Mesodermal cell (in vitro differentiated cells): Measurements from ENCODE around the gene LIX1L. TPM values are rescaled to one million over a fixed set of nuclear protein-coding genes. Genes with fewer than 3 reads are reported as not detected.

Experiments used
- H3K27ac ChIP-seq: 2 replicates; pipeline ENCODE4 v1.7.0; 2013; ENCODE audit warnings: mild to moderate bottlenecking, low read depth, low read length, moderate library complexity; ENCODE audit not compliant: severe bottlenecking
- H3K36me3 ChIP-seq: 2 replicates; pipeline ENCODE4 v1.7.1; 2013; ENCODE audit warnings: mild to moderate bottlenecking, low read length, moderate library complexity; ENCODE audit not compliant: control insufficient read depth, insufficient read depth
- H3K4me1 ChIP-seq: one replicate; pipeline ENCODE4 v1.7.1; 2013; ENCODE audit warnings: mild to moderate bottlenecking, low read length; ENCODE audit not compliant: insufficient read depth, control insufficient read depth, poor library complexity, severe bottlenecking
- H3K4me3 ChIP-seq: 2 replicates; pipeline ENCODE4 v1.7.0; 2013; ENCODE audit warnings: low read length, control low read depth, mild to moderate bottlenecking; ENCODE audit not compliant: insufficient read depth, poor library complexity, severe bottlenecking; ENCODE audit errors: extremely low read depth
- H3K9me3 ChIP-seq: 2 replicates; pipeline ENCODE4 v1.7.1; 2013; ENCODE audit warnings: mild to moderate bottlenecking, low read length, moderate library complexity; ENCODE audit not compliant: control insufficient read depth
- WGBS, 2 experiments: methylation state at CpG; one replicate each; pipeline ENCODE4 v1.1.5; 2013; ENCODE audit warnings: missing lambda C conversion rate in 2 of 2; ENCODE audit not compliant: insufficient coverage in 2 of 2; 5-methylcytosine and 5-hydroxymethylcytosine counted together
- polyA plus RNA-seq, 2 experiments: library from polyadenylated mRNA; stranded (reverse); fragments of 50-300 nt; gene quantifications; one replicate each; pipeline ENCODE4 v1.2.3, GENCODE V29; 2013

The LIX1L gene
- 35.9 TPM for polyA plus RNA-seq (2013, experiment 1 of 2)
- 30.4 TPM for polyA plus RNA-seq (2013, experiment 2 of 2)

DNA sequence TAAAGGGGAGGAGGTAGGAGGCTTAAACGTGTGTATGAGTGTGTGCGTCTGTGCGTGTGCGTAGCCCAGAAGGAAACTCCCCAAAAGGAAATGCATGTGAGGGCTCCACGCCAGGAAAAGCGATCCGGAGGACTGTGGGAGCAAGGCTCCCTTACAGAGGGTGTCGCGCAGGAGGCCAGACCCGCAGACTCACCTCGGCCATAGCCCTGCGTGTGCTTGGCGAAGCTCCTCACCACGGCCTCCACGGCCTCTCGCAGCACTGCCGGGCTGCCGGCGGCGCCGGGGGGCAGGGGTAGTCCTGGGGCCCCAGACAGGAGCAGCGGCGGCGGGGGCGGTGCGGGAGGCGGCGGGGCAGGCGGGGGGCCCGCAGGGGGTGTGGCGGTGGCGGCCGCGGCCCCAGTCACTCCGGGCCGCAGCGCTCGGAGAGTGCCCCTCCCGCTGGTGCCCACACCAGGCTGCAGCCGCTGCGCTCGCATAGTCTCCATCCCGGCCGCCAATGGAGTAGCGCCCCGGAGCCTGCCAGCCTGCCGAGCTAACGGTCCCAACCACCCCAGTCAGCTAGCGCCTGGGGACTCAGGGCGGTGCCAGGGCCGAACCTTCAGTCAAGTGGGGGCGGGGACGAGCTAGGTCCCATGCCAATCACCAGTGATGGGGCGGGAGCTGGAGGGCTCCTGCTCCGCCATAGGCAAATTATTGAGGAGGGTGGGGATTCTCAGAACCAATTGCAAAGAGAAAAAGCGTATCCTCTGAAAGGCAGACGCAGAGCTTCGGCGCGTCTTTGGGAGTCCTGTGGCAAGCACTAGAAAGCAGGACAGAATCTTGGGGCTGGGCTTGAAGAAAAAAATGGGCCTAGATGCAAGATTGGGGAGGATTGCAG, at the start of gene LIX1L:
Gene LIX1L, minus strand, starts transcription at position 575 of the 877 bp plus-strand sequence. Its CDS starts 90 bp downstream, at position 485.
- H3K9me3 ChIP-seq = no peaks in the 10 kb centered on the region
- peak within 1 kb of the TSS; percentile 48 for H3K27ac ChIP-seq
- 0 to 1% methylated on average over 40 to 46 of the region's 60 CpGs for WGBS, 2 experiments
- H3K36me3 ChIP-seq = peaks cover 18% of the 10 kb centered on the region
- H3K4me3 ChIP-seq = peak within 1 kb of the TSS; percentile 69
- H3K4me1 ChIP-seq = peaks cover 24% of the 10 kb centered on the region

DNA sequence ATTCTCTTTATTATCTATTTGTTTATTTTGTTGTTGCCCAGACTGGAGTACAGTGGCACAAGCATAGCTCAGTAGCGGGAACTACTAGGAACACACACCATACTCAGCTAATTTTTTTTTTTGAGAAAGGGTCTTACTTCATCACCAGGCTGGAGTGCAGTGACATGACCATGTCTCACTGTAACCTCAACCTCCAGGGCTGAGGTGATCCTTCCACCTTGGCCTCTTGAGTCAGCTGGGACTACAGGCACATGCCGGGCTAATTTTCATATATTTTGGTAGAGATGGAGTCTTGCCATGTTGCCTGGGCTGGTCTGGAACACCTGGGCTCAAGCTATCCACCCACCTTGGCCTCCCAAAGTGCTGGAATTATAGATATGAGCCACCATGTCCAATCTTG, 43.9 kb upstream of the LIX1L start:
- H3K36me3 ChIP-seq = no peaks in the 10 kb centered on the region
- 100% methylated on average over 1 of the region's 2 CpGs; no CpG with 5 or more reads in 1 of the 2 experiments for WGBS, 2 experiments
- no peak overlapping the region for H3K4me3 ChIP-seq
- peaks cover 12% of the 10 kb centered on the region for H3K4me1 ChIP-seq
- H3K9me3 ChIP-seq = no peaks in the 10 kb centered on the region
- H3K27ac ChIP-seq = no peak overlapping the region

DNA sequence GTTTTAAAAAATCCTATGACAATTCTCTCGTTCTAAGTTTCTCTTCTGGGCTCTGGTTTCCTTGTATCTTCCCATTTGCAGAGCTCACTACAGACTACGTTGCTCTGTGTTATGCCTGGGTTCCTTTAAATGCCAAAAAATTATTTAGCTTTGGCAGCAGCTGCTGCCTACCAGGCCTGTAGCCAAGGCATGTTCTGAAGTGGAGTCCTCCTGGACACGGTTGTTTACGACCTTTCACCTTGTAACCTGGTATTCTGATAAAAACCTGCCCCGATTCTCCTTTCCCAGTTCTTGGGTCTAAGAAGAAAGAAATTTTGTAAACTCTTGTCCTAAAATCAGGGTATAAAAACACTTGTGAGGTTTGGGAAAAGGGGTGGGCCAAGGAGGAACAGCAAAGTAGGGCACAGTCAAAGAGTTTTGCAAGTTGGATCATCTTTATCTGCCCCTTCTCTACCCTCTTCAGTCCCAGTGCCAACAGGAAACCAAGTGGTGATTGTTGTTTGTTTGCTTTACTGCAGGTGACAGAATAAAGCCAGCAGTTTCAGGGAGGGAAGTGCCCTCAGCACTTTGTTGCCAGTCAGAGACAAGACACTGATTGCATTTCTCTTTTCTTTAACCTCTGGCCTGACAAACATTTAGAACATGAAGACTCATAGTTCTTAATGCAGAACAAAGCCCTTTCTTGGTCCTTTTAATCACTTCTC, 41.7 kb upstream of the LIX1L start:
- Histone ChIP-seq H3K27ac (no peak overlapping the region), H3K9me3 (no peaks in the 10 kb centered on the region), H3K4me1 (peaks cover 16% of the 10 kb centered on the region), H3K36me3 (peaks cover 12% of the 10 kb centered on the region), H3K4me3 (no peak overlapping the region)
- WGBS, 2 experiments = 88 to 91% methylated on average over 4 of the region's 5 CpGs

DNA sequence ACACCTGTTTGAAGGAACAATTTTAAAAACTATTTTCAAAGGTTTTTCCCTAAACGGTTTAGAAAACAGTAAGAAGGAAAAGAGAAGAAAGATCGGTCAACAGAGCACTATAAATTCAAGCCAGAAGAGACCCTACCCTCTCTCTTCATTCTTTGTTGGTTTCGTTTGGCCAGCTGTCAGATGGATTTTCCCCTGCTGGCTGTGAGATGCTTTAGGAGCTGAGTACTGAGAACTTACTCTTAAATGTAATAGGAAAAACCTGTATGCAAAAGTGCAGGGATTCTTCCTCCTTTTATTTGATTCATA, 39.9 kb upstream of the LIX1L start:
- Histone ChIP-seq H3K4me3 (no peak overlapping the region), H3K27ac (peak overlapping the region; percentile 45), H3K9me3 (no peaks in the 10 kb centered on the region), H3K36me3 (peaks cover 30% of the 10 kb centered on the region), H3K4me1 (peaks cover 25% of the 10 kb centered on the region)
- no CpG with 5 or more reads among the region's 3 CpGs for WGBS, 2 experiments

DNA sequence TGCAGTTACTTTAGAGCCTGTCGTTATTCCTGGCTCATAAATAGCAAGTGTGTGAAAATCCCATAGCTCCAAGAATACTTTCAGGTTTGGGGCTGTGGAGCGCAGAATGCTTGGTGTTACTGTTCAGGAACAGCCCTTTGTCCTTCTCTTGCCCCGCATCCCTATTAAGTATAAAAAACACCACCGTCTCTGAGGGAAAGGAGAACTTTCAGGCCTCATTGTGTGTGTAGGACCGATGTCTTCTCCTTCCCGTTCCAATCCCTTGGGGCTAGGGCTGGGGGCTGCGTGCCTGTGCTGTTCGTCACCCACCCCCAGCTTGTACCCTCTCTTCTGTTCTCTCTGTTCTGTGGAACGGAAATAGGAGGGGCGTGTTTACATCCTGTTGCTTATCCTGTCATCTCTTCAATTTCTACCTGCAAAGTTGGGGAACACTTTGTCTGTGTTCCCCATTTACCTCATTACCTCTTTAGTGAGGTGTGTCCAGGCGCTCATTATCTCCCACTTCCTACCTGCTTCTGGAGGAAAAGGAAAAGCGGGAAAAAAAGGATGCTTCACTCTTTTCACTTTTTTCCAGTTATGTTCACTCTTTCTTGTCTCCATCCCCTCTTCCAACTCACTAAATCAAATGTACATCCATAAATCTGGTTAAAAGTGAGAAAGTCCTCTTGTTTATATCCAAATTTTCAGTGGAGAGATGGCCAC, 39.4 kb upstream of the LIX1L start:
- peak overlapping the region; percentile 84 for H3K27ac ChIP-seq
- peak overlapping the region; percentile 77 for H3K4me3 ChIP-seq
- 42 to 49% methylated on average over 7 to 8 of the region's 12 CpGs for WGBS, 2 experiments
- H3K9me3 ChIP-seq = no peaks in the 10 kb centered on the region
- H3K4me1 ChIP-seq = peaks cover 29% of the 10 kb centered on the region
- H3K36me3 ChIP-seq = peaks cover 35% of the 10 kb centered on the region

DNA sequence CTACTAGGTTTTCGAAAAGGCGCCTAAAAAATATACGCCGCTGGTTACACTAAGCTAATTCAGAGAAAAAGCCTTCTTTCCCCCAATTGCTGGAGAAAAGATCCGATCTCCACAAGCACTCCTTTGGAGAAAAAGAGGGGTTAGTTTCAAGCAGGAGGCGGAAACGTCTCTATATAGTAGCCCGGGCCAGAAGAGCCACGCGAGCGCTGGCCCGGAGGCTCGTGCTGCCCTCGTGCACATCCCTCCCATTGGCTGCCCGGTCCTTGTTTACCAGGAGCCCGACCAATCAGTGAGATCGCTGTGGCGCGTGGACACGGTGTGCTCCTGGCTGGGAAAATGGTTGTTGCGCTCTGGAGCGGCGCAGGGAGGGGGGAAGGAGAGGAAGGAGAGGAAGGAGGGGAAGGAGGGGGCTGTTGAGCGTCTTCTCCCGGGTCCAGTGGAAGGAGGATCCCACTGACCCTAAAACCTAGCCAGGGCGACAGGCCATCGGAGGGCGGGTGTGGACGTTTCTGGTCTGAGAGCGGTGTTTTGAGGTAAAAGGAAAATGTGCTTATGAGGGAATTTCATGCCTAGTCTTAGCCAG, 38.7 kb upstream of the LIX1L start, which contains the start of gene TXNIP:
Gene TXNIP, minus strand, starts transcription at position 147 of the 583 bp plus-strand sequence. CDS start 313 bp downstream, outside the sequence.
- Histone ChIP-seq H3K4me3 (peak within 1 kb of the TSS; percentile 77), H3K27ac (peak within 1 kb of the TSS; percentile 84), H3K9me3 (no peaks in the 10 kb centered on the region), H3K36me3 (peaks cover 35% of the 10 kb centered on the region), H3K4me1 (peaks cover 29% of the 10 kb centered on the region)
- 1 to 9% methylated on average over 12 to 28 of the region's 30 CpGs for WGBS, 2 experiments

DNA sequence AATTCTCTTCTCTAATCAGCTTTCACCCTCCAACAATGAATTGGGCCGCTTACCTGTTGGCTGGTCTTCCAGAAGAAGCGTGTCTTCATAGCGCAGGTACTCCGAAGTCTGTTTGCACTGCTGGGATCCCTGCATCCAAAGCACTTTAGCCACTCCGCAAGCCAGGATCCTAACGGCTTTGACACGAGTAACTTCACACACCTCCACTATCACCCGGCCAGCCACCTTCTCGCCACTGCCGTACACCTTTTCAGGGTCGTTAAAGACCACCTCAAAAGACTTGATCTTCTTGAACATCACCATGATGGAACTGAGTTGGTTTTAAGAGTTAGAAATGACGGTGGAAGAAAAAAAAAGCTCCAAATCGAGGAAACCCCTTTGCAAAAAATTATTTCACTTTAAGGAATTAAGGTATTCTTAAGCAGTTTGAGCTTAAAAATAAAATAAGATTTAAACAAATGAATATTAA, 38.2 kb upstream of the LIX1L start:
- H3K4me1 ChIP-seq = peaks cover 29% of the 10 kb centered on the region
- H3K36me3 ChIP-seq = peaks cover 35% of the 10 kb centered on the region
- no peaks in the 10 kb centered on the region for H3K9me3 ChIP-seq
- WGBS, 2 experiments = 6 to 10% methylated on average over 7 of the region's 13 CpGs
- peak overlapping the region; percentile 84 for H3K27ac ChIP-seq
- peak overlapping the region; percentile 77 for H3K4me3 ChIP-seq

DNA sequence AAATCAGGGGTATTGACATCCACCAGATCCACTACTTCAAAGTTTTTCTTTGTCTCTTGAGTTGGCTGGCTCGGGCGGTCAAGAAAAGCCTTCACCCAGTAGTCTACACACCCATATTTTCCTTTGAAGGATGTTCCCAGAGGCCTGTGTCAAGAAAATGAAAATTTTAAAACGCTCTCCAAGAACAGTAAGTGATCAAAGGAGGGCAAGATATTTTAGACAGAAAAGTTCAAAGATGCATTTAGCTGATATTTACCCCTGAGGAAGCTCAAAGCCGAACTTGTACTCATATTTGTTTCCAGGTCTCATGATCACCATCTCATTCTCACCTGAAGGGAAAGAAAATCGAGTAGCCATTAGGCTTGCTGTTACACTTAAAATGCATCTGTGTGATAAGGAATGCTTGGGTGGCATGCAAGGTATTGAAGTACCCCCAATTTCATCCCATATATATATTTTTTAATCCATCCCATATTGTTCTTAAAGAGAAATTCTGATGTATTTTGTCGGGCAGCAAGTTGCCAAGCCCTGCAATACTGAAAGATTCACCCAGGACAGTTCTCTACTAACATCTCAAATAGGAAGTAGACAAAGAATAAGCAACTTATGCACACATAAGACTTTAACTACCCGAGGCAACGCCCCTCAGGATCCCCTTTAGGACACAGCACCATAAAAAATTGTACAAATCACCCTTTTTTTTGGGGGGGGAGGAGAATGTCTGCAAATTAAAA, 37.5 kb upstream of the LIX1L start:
- 40 to 94% methylated on average over 1 to 3 of the region's 8 CpGs for WGBS, 2 experiments
- H3K9me3 ChIP-seq = no peaks in the 10 kb centered on the region
- H3K27ac ChIP-seq = no peak overlapping the region
- H3K36me3 ChIP-seq = peaks cover 35% of the 10 kb centered on the region
- H3K4me3 ChIP-seq = peak overlapping the region; percentile 77
- H3K4me1 ChIP-seq = peaks cover 29% of the 10 kb centered on the region

DNA sequence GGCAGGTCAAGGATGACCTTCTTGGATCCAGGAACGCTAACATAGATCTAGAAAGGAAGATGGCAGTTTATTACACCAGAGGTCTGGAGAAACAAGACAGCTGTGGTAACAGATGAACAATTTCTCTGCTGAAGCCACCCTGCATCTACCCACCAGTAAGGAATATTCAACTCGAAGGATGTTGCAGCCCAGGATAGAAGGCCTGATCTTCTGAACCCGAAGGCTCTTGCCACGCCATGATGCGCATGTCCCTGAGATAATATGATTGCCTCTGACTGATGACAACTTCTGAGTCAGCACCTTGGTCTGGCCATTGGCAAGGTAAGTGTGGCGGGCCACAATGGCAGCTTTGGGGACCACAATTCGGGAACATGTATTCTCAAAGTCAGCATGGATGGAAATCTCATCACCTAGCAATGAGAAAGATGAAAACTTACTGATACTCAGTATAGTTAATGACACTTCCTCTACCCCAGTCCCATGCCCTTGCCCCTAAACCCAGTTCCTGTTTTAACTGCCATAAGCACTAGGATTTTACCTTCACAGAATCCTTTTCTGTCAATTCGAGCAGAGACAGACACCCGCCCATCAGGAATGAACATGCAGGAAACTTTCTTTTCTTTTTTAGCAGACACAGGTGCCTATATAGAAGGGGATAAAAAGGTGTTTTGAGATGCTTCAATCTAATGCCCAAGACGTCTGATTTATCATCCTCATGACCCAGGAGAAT, 36.7 kb upstream of the LIX1L start:
- WGBS, 2 experiments = 95 to 97% methylated on average over 7 to 8 of the region's 10 CpGs
- peak overlapping the region; percentile 77 for H3K4me3 ChIP-seq
- H3K36me3 ChIP-seq = peaks cover 35% of the 10 kb centered on the region
- peaks cover 29% of the 10 kb centered on the region for H3K4me1 ChIP-seq
- H3K27ac ChIP-seq = no peak overlapping the region
- H3K9me3 ChIP-seq = no peaks in the 10 kb centered on the region
